Neural cell (in vitro differentiated cells): ENCODE results near the gene BACE1-AS. TPM values are rescaled to one million over a fixed set of nuclear protein-coding genes. Genes with fewer than 3 reads are reported as not detected.

Source experiments
- H2AFZ ChIP-seq: fragments of 200-600, 300-800 bp; sonication (generic), shearing (Covaris generic); 2 replicates; pipeline ENCODE4 v1.6.0; 2014; ENCODE audit warnings: low read depth, mild to moderate bottlenecking, antibody characterized with exemption, low read length, moderate library complexity
- H3F3A ChIP-seq: fragments of 200-600 bp; shearing (Covaris generic); 2 replicates; pipeline ENCODE4 v1.6.1; 2016; ENCODE audit warnings: mild to moderate bottlenecking, moderate library complexity, mixed read lengths, antibody characterized with exemption, low read length; ENCODE audit not compliant: insufficient read depth, poor library complexity, severe bottlenecking
- H3K27ac ChIP-seq: fragments of 200-600, 300-800 bp; sonication (generic), shearing (Covaris generic); 2 replicates; pipeline ENCODE4 v1.5.1; 2014; ENCODE audit warnings: mild to moderate bottlenecking, low read length, moderate library complexity
- H3K27me3 ChIP-seq: fragments of 300-800, 200-600 bp; sonication (generic), shearing (Covaris generic); 2 replicates; pipeline ENCODE4 v1.6.0; 2014; ENCODE audit warnings: mild to moderate bottlenecking, low read depth, low read length, moderate library complexity; ENCODE audit not compliant: insufficient read depth
- H3K36me3 ChIP-seq: fragments of 300-800, 200-600 bp; sonication (generic), shearing (Covaris generic); 2 replicates; pipeline ENCODE4 v1.5.1; 2014; ENCODE audit warnings: mild to moderate bottlenecking, antibody characterized with exemption, low read length, moderate library complexity; ENCODE audit not compliant: insufficient read depth
- H3K4me2 ChIP-seq: fragments of 300-800, 200-600 bp; sonication (generic), shearing (Covaris generic); 2 replicates; pipeline ENCODE4 v1.6.0; 2014; ENCODE audit warnings: mild to moderate bottlenecking, low read length
- H3K4me3 ChIP-seq: fragments of 300-800, 200-600 bp; sonication (generic), shearing (Covaris generic); 2 replicates; pipeline ENCODE4 v1.5.1; 2014; ENCODE audit warnings: mild to moderate bottlenecking, low read length, moderate library complexity
- H3K79me2 ChIP-seq: fragments of 200-600 bp; shearing (Covaris generic); replicated peaks from 2 replicates; pipeline ENCODE4 v1.6.0; 2014; ENCODE audit warnings: mild to moderate bottlenecking, low read length, moderate library complexity; ENCODE audit not compliant: insufficient read depth
- H3K9ac ChIP-seq: fragments of 300-800, 200-600 bp; sonication (generic), shearing (Covaris generic); 2 replicates; pipeline ENCODE4 v1.6.1; 2016; ENCODE audit warnings: mild to moderate bottlenecking, low read length, mixed read lengths
- H3K9me2 ChIP-seq: fragments of 200-600 bp; shearing (Covaris generic); 2 replicates; pipeline ENCODE4 v1.6.1; 2016; ENCODE audit warnings: mild to moderate bottlenecking, low read length, mixed read lengths; ENCODE audit not compliant: insufficient read depth
- H3K9me3 ChIP-seq: fragments of 200-600, 300-800 bp; sonication (generic), shearing (Covaris generic); 2 replicates; pipeline ENCODE4 v1.6.1; 2016; ENCODE audit warnings: mild to moderate bottlenecking, mixed run types, low read length, moderate library complexity, mixed read lengths
- H4K20me1 ChIP-seq: fragments of 200-600 bp; shearing (Covaris generic); 2 replicates; pipeline ENCODE4 v1.6.1; 2016; ENCODE audit warnings: mild to moderate bottlenecking, mixed run types; ENCODE audit not compliant: insufficient read depth
- EP300 ChIP-seq: fragments of 450-650 bp; conservative IDR thresholded peaks from 2 replicates; pipeline ENCODE4 v1.6.1; 2014; ENCODE audit warnings: antibody characterized with exemption, mild to moderate bottlenecking, moderate library complexity; ENCODE audit not compliant: poor library complexity, severe bottlenecking
- EZH2 ChIP-seq: fragments of 200-600, 300-800 bp; shearing (Covaris generic), sonication (generic); IDR thresholded peaks from 2 replicates; pipeline ENCODE4 v1.6.1; 2014; ENCODE audit warnings: antibody characterized with exemption, low read length, borderline replicate concordance, mild to moderate bottlenecking; ENCODE audit not compliant: insufficient read depth, poor library complexity, severe bottlenecking
- MXI1 ChIP-seq: fragments of 450-650 bp; conservative IDR thresholded peaks from 2 replicates; pipeline ENCODE4 v1.6.1; 2014; ENCODE audit warnings: antibody characterized with exemption, mild to moderate bottlenecking; ENCODE audit not compliant: poor library complexity, severe bottlenecking
- POLR2AphosphoS5 ChIP-seq: IDR thresholded peaks from 2 replicates; pipeline ENCODE4 v1.6.1; 2012
- RAD21 ChIP-seq: fragments of 450-650 bp; conservative IDR thresholded peaks from 2 replicates; pipeline ENCODE4 v1.6.1; 2014; ENCODE audit warnings: antibody characterized with exemption, mild to moderate bottlenecking, moderate library complexity
- SMC3 ChIP-seq: fragments of 450-650 bp; conservative IDR thresholded peaks from 2 replicates; pipeline ENCODE4 v1.6.1; 2014; ENCODE audit warnings: antibody characterized with exemption, mild to moderate bottlenecking, moderate library complexity; ENCODE audit not compliant: poor library complexity
- TAF1 ChIP-seq: IDR thresholded peaks from 2 replicates; pipeline ENCODE4 v1.6.1; 2012; ENCODE audit warnings: low read depth
- polyA plus RNA-seq: library from polyadenylated mRNA; depleted of rRNA; stranded (reverse); fragments of >200 nt; gene quantifications from 2 replicates; pipeline ENCODE4 v1.2.3, GENCODE V29; 2014
- TF ChIP-seq, protein P1 (sequence below): fragments of 450-650 bp; IDR thresholded peaks from 2 replicates; pipeline ENCODE4 v1.5.1; 2014; ENCODE audit warnings: antibody characterized with exemption, mild to moderate bottlenecking, moderate library complexity; ENCODE audit not compliant: poor library complexity, severe bottlenecking
- TF ChIP-seq, protein P2 (sequence below): IDR thresholded peaks from 2 replicates; pipeline ENCODE4 v1.6.1; 2012; ENCODE audit warnings: borderline replicate concordance

BACE1-AS gene
- polyA plus RNA-seq, 1 donor from 2014 or later: 3.8 TPM

DNA sequence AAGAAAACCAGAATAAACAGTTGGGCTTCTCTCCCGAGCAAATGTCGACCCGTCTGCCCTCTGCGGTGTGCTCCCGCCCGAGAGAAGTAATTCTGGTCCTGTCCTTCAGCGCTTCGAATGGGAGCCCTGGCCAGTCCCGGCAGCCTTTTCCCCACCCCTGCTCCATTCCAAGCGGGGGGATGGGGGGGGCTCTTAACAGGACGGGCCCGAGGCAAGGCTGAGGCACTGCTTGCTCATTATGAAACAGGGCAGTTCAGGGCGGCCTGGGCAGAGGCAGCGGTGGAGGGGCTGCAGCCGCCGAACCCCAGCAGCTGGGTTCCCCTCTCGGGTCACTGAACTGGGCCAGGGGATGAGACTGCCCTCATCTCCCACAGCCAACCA lies 9.1 kb downstream of the BACE1-AS start:
- H3K79me2 ChIP-seq: no peaks in the 10 kb centered on the region
- TF ChIP-seq RAD21: no peak
- TF ChIP-seq, protein P1, sequence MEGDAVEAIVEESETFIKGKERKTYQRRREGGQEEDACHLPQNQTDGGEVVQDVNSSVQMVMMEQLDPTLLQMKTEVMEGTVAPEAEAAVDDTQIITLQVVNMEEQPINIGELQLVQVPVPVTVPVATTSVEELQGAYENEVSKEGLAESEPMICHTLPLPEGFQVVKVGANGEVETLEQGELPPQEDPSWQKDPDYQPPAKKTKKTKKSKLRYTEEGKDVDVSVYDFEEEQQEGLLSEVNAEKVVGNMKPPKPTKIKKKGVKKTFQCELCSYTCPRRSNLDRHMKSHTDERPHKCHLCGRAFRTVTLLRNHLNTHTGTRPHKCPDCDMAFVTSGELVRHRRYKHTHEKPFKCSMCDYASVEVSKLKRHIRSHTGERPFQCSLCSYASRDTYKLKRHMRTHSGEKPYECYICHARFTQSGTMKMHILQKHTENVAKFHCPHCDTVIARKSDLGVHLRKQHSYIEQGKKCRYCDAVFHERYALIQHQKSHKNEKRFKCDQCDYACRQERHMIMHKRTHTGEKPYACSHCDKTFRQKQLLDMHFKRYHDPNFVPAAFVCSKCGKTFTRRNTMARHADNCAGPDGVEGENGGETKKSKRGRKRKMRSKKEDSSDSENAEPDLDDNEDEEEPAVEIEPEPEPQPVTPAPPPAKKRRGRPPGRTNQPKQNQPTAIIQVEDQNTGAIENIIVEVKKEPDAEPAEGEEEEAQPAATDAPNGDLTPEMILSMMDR: no peak
- no peak for TF ChIP-seq TAF1
- no peak for TF ChIP-seq POLR2AphosphoS5
- TF ChIP-seq EP300: no peak
- no peak for TF ChIP-seq SMC3
- TF ChIP-seq MXI1: no peak
- TF ChIP-seq, protein P2, sequence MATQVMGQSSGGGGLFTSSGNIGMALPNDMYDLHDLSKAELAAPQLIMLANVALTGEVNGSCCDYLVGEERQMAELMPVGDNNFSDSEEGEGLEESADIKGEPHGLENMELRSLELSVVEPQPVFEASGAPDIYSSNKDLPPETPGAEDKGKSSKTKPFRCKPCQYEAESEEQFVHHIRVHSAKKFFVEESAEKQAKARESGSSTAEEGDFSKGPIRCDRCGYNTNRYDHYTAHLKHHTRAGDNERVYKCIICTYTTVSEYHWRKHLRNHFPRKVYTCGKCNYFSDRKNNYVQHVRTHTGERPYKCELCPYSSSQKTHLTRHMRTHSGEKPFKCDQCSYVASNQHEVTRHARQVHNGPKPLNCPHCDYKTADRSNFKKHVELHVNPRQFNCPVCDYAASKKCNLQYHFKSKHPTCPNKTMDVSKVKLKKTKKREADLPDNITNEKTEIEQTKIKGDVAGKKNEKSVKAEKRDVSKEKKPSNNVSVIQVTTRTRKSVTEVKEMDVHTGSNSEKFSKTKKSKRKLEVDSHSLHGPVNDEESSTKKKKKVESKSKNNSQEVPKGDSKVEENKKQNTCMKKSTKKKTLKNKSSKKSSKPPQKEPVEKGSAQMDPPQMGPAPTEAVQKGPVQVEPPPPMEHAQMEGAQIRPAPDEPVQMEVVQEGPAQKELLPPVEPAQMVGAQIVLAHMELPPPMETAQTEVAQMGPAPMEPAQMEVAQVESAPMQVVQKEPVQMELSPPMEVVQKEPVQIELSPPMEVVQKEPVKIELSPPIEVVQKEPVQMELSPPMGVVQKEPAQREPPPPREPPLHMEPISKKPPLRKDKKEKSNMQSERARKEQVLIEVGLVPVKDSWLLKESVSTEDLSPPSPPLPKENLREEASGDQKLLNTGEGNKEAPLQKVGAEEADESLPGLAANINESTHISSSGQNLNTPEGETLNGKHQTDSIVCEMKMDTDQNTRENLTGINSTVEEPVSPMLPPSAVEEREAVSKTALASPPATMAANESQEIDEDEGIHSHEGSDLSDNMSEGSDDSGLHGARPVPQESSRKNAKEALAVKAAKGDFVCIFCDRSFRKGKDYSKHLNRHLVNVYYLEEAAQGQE: no peak
- TF ChIP-seq EZH2: no peak
- H3K4me3 ChIP-seq: no peak overlapping the region
- H3K36me3 ChIP-seq: no peaks in the 10 kb centered on the region
- H3K9me2 ChIP-seq: no peaks in the 10 kb centered on the region
- no peaks in the 10 kb centered on the region for H3K27me3 ChIP-seq
- no peak overlapping the region for H3K4me2 ChIP-seq
- H3K9me3 ChIP-seq: no peaks in the 10 kb centered on the region
- no peak overlapping the region for H2AFZ ChIP-seq
- H3K27ac ChIP-seq: no peak overlapping the region
- H3K9ac ChIP-seq: no peak overlapping the region
- H4K20me1 ChIP-seq: no peaks in the 10 kb centered on the region
- H3F3A ChIP-seq: no peaks in the 10 kb centered on the region

DNA sequence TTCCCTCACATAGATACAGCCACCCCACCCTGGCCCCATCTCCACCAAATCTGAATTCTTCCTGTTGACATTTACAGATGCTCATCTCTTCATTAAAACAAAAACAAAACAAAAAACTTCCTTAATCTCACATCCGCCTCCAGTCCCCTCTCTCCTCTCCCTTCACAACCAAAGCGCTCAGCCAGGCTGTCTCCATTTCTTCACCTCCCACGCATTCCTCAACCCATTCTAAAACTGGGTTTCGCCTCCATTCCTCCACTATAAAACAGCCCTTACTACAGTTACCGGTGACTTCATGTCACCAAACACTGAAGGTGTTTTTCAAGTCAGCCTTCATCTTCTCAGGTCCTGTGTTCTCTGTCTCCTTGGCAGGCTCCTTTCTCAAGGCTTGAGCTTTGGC lies 9.6 kb downstream of the BACE1-AS start:
- Histone ChIP-seq H3K4me3 (no peak overlapping the region), H3F3A (no peaks in the 10 kb centered on the region), H2AFZ (no peak overlapping the region), H3K4me2 (no peak overlapping the region), H3K9me2 (no peaks in the 10 kb centered on the region), H3K36me3 (no peaks in the 10 kb centered on the region), H3K9ac (no peak overlapping the region), H3K9me3 (no peaks in the 10 kb centered on the region), H3K27me3 (no peaks in the 10 kb centered on the region), H3K27ac (no peak overlapping the region), H4K20me1 (no peaks in the 10 kb centered on the region), H3K79me2 (no peaks in the 10 kb centered on the region)
- no peak for TF ChIP-seq RAD21
- no peak for TF ChIP-seq EP300
- TF ChIP-seq, protein P2: no peak
- TF ChIP-seq MXI1: no peak
- TF ChIP-seq, protein P1: no peak
- TF ChIP-seq EZH2: no peak
- TF ChIP-seq SMC3: no peak
- TF ChIP-seq TAF1: no peak
- TF ChIP-seq POLR2AphosphoS5: no peak
